Neutrophil (primary cell): ENCODE results near the gene ENOX1.

Experiments used
- H3K27ac ChIP-seq: fragments of 200-600 bp; sonication (generic); 2 replicates; pipeline ENCODE4 v1.5.1; 2016; ENCODE audit warnings: mild to moderate bottlenecking, moderate library complexity
- H3K27me3 ChIP-seq: fragments of 200-600 bp; sonication (generic); 2 replicates; pipeline ENCODE4 v1.6.0; 2016; ENCODE audit warnings: mild to moderate bottlenecking
- H3K36me3 ChIP-seq: fragments of 200-600 bp; sonication (generic); 2 replicates; pipeline ENCODE4 v1.5.1; 2017
- H3K4me1 ChIP-seq, 2 experiments: fragments of 200-600 bp in 1 of 2; sonication (generic) in 1 of 2; 1 replicate in 1 of 2; 2 replicates in 1 of 2; pipeline versions ENCODE4 v1.5.1 to v1.6.1; 2013 to 2016; ENCODE audit warnings: low read depth in 1 of 2, low read length in 1 of 2, mild to moderate bottlenecking in 1 of 2, moderate library complexity in 1 of 2; ENCODE audit not compliant: control insufficient read depth in 1 of 2, insufficient read depth in 1 of 2
- H3K4me3 ChIP-seq, 2 experiments: fragments of 200-600 bp in 1 of 2; sonication (generic) in 1 of 2; 1 replicate in 1 of 2; 2 replicates in 1 of 2; pipeline ENCODE4 v1.5.1; 2013 to 2016; ENCODE audit warnings: low read depth in 1 of 2, low read length in 1 of 2, mild to moderate bottlenecking in 1 of 2, moderate library complexity in 1 of 2
- H3K9me3 ChIP-seq: fragments of 200-600 bp; sonication (generic); 2 replicates; pipeline ENCODE4 v1.5.1; 2016
- TF ChIP-seq, protein P1 (sequence below): fragments of 200-600 bp; sonication (generic); IDR thresholded peaks from 2 replicates; pipeline ENCODE4 v1.5.1; 2016; ENCODE audit warnings: antibody characterized with exemption

The ENOX1 gene

DNA sequence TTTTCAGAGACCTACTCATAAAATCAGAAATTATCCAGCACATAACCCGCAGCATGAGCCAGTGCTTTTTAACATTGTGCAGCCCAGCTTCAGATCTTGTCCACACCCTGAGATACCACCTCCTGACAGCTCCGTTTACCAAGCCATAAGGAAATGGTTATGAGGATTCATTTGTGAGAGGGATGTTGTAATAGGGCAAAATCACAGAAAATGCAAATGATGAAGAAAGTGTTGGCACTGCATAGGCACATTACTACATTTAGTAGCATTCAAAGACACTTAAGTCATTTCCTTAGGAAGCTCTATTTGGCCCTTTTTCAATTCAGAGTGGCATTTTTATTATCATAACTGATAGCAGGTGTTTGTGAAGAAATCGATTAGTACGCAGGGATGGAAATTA, 485.9 kb downstream of the ENOX1 start:
- Histone ChIP-seq H3K27me3 (peaks cover 10% of the 10 kb centered on the region), H3K4me3 (no peak overlapping the region), H3K4me1 (no peaks in the 10 kb centered on the region), H3K36me3 (no peaks in the 10 kb centered on the region), H3K9me3 (no peaks in the 10 kb centered on the region), H3K27ac (no peak overlapping the region)
- TF ChIP-seq, protein P1, sequence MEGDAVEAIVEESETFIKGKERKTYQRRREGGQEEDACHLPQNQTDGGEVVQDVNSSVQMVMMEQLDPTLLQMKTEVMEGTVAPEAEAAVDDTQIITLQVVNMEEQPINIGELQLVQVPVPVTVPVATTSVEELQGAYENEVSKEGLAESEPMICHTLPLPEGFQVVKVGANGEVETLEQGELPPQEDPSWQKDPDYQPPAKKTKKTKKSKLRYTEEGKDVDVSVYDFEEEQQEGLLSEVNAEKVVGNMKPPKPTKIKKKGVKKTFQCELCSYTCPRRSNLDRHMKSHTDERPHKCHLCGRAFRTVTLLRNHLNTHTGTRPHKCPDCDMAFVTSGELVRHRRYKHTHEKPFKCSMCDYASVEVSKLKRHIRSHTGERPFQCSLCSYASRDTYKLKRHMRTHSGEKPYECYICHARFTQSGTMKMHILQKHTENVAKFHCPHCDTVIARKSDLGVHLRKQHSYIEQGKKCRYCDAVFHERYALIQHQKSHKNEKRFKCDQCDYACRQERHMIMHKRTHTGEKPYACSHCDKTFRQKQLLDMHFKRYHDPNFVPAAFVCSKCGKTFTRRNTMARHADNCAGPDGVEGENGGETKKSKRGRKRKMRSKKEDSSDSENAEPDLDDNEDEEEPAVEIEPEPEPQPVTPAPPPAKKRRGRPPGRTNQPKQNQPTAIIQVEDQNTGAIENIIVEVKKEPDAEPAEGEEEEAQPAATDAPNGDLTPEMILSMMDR: no peak

DNA sequence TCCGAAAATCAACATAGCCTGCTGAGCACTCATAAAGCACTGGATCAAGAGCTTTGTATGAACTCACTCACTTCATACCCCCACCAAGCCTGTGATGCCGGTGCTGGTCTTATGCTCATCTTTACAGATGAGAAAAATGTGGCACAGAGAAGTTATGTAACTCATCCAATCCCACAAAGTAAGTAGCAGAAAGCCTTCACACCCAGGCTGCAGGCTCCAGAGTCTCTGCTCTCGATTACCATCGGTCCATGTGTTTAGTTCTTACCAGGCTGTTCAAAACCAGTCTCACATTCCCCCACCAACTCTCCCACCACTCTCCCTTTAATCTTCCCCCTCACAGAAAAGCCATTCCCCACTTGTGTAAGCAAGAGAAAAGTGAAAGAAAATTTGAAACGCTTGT, 487.4 kb downstream of the ENOX1 start:
- H3K9me3 ChIP-seq: no peaks in the 10 kb centered on the region
- H3K4me1 ChIP-seq: no peaks in the 10 kb centered on the region
- no peaks in the 10 kb centered on the region for H3K36me3 ChIP-seq
- no peak overlapping the region for H3K27ac ChIP-seq
- no peak overlapping the region for H3K4me3 ChIP-seq
- peaks cover 10% of the 10 kb centered on the region for H3K27me3 ChIP-seq
- TF ChIP-seq, protein P1: no peak

DNA sequence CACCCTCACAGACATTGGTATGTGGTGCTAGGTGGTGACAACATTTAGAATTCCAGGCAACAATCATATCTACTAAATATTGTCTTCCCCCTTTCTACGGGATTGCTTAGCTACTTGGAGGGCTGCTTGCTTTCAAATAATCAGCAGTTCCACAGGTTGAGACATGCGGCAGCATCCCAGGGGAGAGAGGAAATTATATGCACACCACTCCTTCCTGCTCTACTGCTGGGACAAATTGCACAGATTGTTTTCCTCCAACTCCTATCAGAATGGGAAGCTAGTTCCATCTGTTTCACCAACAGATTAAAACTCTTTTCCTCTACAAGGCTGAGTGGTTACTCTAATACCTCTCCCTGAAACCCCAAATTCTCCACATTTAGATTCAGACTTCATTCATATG, 488.0 kb downstream of the ENOX1 start:
- Histone ChIP-seq H3K4me1 (no peaks in the 10 kb centered on the region), H3K36me3 (no peaks in the 10 kb centered on the region), H3K27ac (no peak overlapping the region), H3K27me3 (peaks cover 10% of the 10 kb centered on the region), H3K4me3 (no peak overlapping the region), H3K9me3 (no peaks in the 10 kb centered on the region)
- TF ChIP-seq, protein P1: no peak

DNA sequence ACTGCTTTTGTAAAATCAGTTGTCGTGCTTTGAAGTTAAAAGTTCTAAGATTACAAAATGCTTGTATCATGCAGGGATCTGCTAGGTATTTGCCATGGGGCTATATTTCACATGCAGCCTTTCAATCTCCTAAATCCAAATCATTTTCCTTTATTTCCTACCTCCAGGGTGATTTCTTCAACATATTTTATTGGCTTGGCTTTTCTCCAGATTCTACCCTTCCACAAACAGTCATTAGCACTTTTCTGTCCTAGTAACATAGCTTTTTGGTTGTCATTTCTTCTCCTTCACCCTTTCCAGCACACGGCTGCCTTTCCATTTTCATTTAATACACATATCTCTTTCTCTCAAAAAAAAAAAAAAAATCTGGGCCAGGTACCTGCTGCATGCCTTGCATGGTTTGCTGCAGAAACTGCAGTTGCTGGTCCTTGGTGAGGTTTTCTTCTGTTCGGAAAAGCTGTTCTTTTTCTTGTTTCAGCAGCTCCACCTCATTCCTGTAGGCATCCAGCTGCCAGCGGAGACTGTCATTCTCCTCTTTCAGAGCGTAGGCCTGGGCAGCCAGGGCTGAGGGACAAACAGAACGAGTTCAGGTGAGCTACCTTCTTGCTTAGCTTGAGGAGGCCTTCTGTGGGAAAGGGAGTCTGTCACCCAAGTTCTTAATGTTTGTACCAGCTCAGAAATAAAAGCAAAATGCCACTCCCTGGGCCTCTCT, 488.6 kb downstream of the ENOX1 start:
- H3K27ac ChIP-seq: no peak overlapping the region
- H3K9me3 ChIP-seq: no peaks in the 10 kb centered on the region
- H3K4me1 ChIP-seq: no peaks in the 10 kb centered on the region
- H3K4me3 ChIP-seq: no peak overlapping the region
- TF ChIP-seq, protein P1: no peak
- H3K36me3 ChIP-seq: no peaks in the 10 kb centered on the region
- peaks cover 10% of the 10 kb centered on the region for H3K27me3 ChIP-seq

DNA sequence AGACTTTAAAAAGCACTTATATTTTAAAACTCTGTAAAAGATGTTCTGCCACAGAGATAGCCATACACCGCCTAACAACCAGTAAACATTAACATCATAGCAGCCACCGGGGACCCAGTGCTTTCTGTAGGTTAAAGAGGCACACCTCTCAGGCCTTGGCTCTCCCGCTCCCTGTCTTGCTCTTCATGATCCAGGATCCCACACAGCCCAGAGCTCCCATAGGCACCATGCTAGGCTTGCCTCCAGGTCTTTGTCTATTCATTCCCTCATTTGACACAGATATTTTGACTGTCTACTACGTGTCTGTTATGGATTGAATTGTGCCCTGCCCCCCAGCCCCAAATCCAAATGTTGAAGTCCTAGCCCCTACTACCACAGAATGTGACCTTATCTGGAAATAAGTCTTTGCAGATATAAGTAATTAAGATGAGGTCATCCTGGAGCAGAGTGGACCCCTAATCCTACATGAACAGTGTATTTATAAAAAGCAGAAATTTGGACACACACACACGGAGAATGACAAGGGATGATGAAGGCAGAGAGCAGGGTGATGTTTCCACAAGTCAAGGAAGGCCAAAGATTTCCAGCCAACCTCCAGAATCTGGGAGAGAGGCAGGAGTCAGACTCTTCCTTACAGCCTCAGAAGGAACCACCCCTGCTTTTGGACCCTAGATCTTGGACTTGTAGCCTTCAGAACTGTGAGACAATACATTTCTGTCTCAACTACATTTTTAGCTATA, 490.8 kb downstream of the ENOX1 start:
- no peaks in the 10 kb centered on the region for H3K4me1 ChIP-seq
- no peak overlapping the region for H3K4me3 ChIP-seq
- TF ChIP-seq, protein P1: no peak
- no peak overlapping the region for H3K27ac ChIP-seq
- H3K9me3 ChIP-seq: no peaks in the 10 kb centered on the region
- no peaks in the 10 kb centered on the region for H3K36me3 ChIP-seq
- peaks cover 10% of the 10 kb centered on the region for H3K27me3 ChIP-seq
